SH-SY5Y (cell line): ENCODE data around the gene GCN1.

ENCODE experiments used
- GATA2 ChIP-seq: IDR thresholded peaks from 2 replicates; pipeline ENCODE4 v1.6.1; 2011; ENCODE audit warnings: mild to moderate bottlenecking, low read depth, low read length
- GATA3 ChIP-seq: IDR thresholded peaks from 2 replicates; pipeline ENCODE4 v1.6.1; 2011; ENCODE audit warnings: low read depth, mild to moderate bottlenecking, low read length, moderate library complexity

DNA sequence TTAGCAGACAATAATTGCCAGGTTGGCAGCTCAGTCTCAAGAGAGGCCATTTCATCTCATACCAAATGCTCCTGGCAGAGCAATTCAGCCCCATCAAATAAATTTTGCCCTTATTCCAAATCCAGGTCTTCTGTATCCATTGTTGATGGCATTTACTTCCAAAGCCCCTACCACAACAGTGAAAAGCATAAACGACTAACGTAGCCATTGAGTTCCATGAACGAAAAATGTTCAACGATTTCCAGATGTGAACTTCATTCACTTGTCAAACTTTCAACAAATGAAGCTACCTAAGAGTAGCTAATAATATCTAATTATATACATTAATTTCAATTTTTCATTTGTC, 3.0 kb upstream of the GCN1 start:
- TF ChIP-seq GATA3: no peak
- no peak for TF ChIP-seq GATA2
